Measurements from ENCODE around the gene KYNU.
A peak's percentile ranks its signal among the peaks of the same experiment; 100 is the strongest.
"Not testable (repeated sequence)": the region's sequence is repeated elsewhere in the genome, so short reads cannot be mapped to it uniquely, and the experiment has no call there.

Gene KYNU

GRCh38 chr2:142858961-142859360 is 18.5 kb upstream of the KYNU start:
- Histone ChIP-seq H3K9ac (ENCODE audit: low read depth in 1 of 2, low read length in 2 of 2) (no peak overlapping the region), H3K36me3 (ENCODE audit: control insufficient read depth in 1 of 2, insufficient read depth in 2 of 2, low read length in 2 of 2) (no peaks in the 10 kb centered on the region), H3K27ac (ENCODE audit: low read depth, low read length) (no peak overlapping the region), H3K27me3 (ENCODE audit: control insufficient read depth in 1 of 2, insufficient read depth in 2 of 2, low read length in 2 of 2) (no peaks in the 10 kb centered on the region), H3K9me3 (ENCODE audit: control insufficient read depth in 1 of 2, low read length in 2 of 2) (no peaks in the 10 kb centered on the region), H3K4me1 (ENCODE audit: control insufficient read depth in 1 of 2, insufficient read depth in 2 of 2, low read length in 2 of 2) (no peaks in the 10 kb centered on the region), H3K4me3 (ENCODE audit: low read depth in 1 of 2, low read length in 2 of 2) (no peak overlapping the region)

- Histone ChIP-seq H3K36me3 (ENCODE audit: control insufficient read depth in 1 of 2, insufficient read depth in 2 of 2, low read length in 2 of 2) (no peaks in the 10 kb centered on the region), H3K27me3 (ENCODE audit: control insufficient read depth in 1 of 2, insufficient read depth in 2 of 2, low read length in 2 of 2) (no peaks in the 10 kb centered on the region), H3K4me3 (ENCODE audit: low read depth in 1 of 2, low read length in 2 of 2) (no peak overlapping the region), H3K9ac (ENCODE audit: low read depth in 1 of 2, low read length in 2 of 2) (no peak overlapping the region), H3K4me1 (ENCODE audit: control insufficient read depth in 1 of 2, insufficient read depth in 2 of 2, low read length in 2 of 2) (peaks cover 6% of the 10 kb centered on the region in 2 donors), H3K9me3 (ENCODE audit: control insufficient read depth in 1 of 2, low read length in 2 of 2) (no peaks in the 10 kb centered on the region), H3K27ac (ENCODE audit: low read depth, low read length) (no peak overlapping the region)
Observed at GRCh38 chr2:142862299-142862698, 15.2 kb upstream of the KYNU start.

- Histone ChIP-seq H3K27me3 (ENCODE audit: control insufficient read depth in 1 of 2, insufficient read depth in 2 of 2, low read length in 2 of 2) (no peaks in the 10 kb centered on the region), H3K36me3 (ENCODE audit: control insufficient read depth in 1 of 2, insufficient read depth in 2 of 2, low read length in 2 of 2) (no peaks in the 10 kb centered on the region), H3K9ac (ENCODE audit: low read depth in 1 of 2, low read length in 2 of 2) (no peak overlapping the region), H3K4me3 (ENCODE audit: low read depth in 1 of 2, low read length in 2 of 2) (no peak overlapping the region), H3K4me1 (ENCODE audit: control insufficient read depth in 1 of 2, insufficient read depth in 2 of 2, low read length in 2 of 2) (peaks cover 6 to 9% of the 10 kb centered on the region in 2 donors), H3K9me3 (ENCODE audit: control insufficient read depth in 1 of 2, low read length in 2 of 2) (no peaks in the 10 kb centered on the region), H3K27ac (ENCODE audit: low read depth, low read length) (no peak overlapping the region)
Observed at GRCh38 chr2:142862847-142863246, 14.6 kb upstream of the KYNU start.

DNA sequence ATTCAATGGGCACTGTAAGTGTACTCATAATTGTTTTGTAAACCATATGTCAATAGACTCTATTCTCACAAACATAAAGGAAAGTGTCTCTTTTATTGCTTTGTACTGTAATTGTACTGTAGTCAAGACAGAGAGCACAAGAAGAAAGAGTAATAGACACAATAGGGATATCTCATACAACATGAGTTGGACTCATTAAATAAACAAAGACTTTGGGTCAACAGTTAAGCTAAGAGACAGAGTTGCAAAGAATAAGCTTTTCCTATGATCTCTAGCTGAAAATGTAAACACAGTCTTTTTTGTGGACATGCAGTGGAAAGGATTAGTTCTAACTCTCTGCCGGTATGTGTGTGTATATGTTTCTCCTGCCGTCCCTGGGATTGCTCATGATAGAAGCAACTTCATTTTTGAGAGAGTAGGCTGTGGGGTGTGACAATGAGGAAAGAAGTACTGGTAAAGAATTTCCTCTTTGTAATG is 13.9 kb upstream of the KYNU start:
- H3K36me3 ChIP-seq (ENCODE audit: control insufficient read depth in 1 of 2, insufficient read depth in 2 of 2, low read length in 2 of 2): no peaks in the 10 kb centered on the region
- peaks cover 12 to 15% of the 10 kb centered on the region in 2 donors for H3K4me1 ChIP-seq (ENCODE audit: control insufficient read depth in 1 of 2, insufficient read depth in 2 of 2, low read length in 2 of 2)
- H3K4me3 ChIP-seq (ENCODE audit: low read depth in 1 of 2, low read length in 2 of 2): no peak overlapping the region
- H3K27me3 ChIP-seq (ENCODE audit: control insufficient read depth in 1 of 2, insufficient read depth in 2 of 2, low read length in 2 of 2): no peaks in the 10 kb centered on the region
- no peak overlapping the region for H3K27ac ChIP-seq (ENCODE audit: low read depth, low read length)
- no peak overlapping the region for H3K9ac ChIP-seq (ENCODE audit: low read depth in 1 of 2, low read length in 2 of 2)
- H3K9me3 ChIP-seq (ENCODE audit: control insufficient read depth in 1 of 2, low read length in 2 of 2): no peaks in the 10 kb centered on the region

DNA sequence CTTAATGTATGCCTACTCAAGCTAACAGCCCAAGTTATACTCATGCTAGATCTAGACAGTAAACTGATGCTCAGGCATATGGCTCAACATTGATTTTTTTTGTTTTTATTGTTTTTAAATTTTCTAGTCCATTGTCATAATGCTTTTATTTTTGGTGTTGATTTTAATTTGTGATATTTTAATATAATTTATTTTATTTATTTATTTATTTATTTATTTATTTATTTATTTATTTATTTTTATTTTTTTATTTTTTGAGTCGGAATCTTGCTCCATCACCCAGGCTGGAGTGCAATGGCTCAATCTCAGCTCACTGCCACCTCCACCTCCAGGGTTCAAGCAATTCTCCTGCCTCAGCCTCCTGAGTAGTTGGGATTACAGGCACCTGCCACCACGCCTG is 12.9 kb upstream of the KYNU start:
- H3K4me3 ChIP-seq (ENCODE audit: low read depth in 1 of 2, low read length in 2 of 2); H3K9me3 ChIP-seq (ENCODE audit: control insufficient read depth in 1 of 2, low read length in 2 of 2); H3K9ac ChIP-seq (ENCODE audit: low read depth in 1 of 2, low read length in 2 of 2); H3K27ac ChIP-seq (ENCODE audit: low read depth, low read length); H3K36me3 ChIP-seq (ENCODE audit: control insufficient read depth in 1 of 2, insufficient read depth in 2 of 2, low read length in 2 of 2); H3K27me3 ChIP-seq (ENCODE audit: control insufficient read depth in 1 of 2, insufficient read depth in 2 of 2, low read length in 2 of 2): not testable (repeated sequence)
- peaks cover 16 to 26% of the 10 kb centered on the region in 2 donors for H3K4me1 ChIP-seq (ENCODE audit: control insufficient read depth in 1 of 2, insufficient read depth in 2 of 2, low read length in 2 of 2)

GRCh38 chr2:142865924-142866323 is 11.5 kb upstream of the KYNU start:
- H3K4me3 ChIP-seq (ENCODE audit: low read depth in 1 of 2, low read length in 2 of 2): peak overlapping the region; percentile 22 to 48
- peak overlapping the region in 1 of 2 donors; percentile 22 for H3K9ac ChIP-seq (ENCODE audit: low read depth in 1 of 2, low read length in 2 of 2)
- H3K4me1 ChIP-seq (ENCODE audit: control insufficient read depth in 1 of 2, insufficient read depth in 2 of 2, low read length in 2 of 2): peaks cover 16 to 28% of the 10 kb centered on the region in 2 donors
- H3K27ac ChIP-seq (ENCODE audit: low read depth, low read length): no peak overlapping the region
- no peaks in the 10 kb centered on the region for H3K27me3 ChIP-seq (ENCODE audit: control insufficient read depth in 1 of 2, insufficient read depth in 2 of 2, low read length in 2 of 2)
- no peaks in the 10 kb centered on the region for H3K9me3 ChIP-seq (ENCODE audit: control insufficient read depth in 1 of 2, low read length in 2 of 2)
- H3K36me3 ChIP-seq (ENCODE audit: control insufficient read depth in 1 of 2, insufficient read depth in 2 of 2, low read length in 2 of 2): no peaks in the 10 kb centered on the region

- Histone ChIP-seq H3K27ac (ENCODE audit: low read depth, low read length) (no peak overlapping the region), H3K9me3 (ENCODE audit: control insufficient read depth in 1 of 2, low read length in 2 of 2) (no peaks in the 10 kb centered on the region), H3K36me3 (ENCODE audit: control insufficient read depth in 1 of 2, insufficient read depth in 2 of 2, low read length in 2 of 2) (no peaks in the 10 kb centered on the region), H3K27me3 (ENCODE audit: control insufficient read depth in 1 of 2, insufficient read depth in 2 of 2, low read length in 2 of 2) (no peaks in the 10 kb centered on the region), H3K4me1 (ENCODE audit: control insufficient read depth in 1 of 2, insufficient read depth in 2 of 2, low read length in 2 of 2) (peaks cover 16 to 28% of the 10 kb centered on the region in 2 donors), H3K9ac (ENCODE audit: low read depth in 1 of 2, low read length in 2 of 2) (peak overlapping the region in 1 of 2 donors; percentile 22), H3K4me3 (ENCODE audit: low read depth in 1 of 2, low read length in 2 of 2) (peak overlapping the region in 1 of 2 donors; percentile 22)
Observed at GRCh38 chr2:142866426-142866825, 11.0 kb upstream of the KYNU start.

- Histone ChIP-seq H3K4me3 (ENCODE audit: low read depth in 1 of 2, low read length in 2 of 2) (no peak overlapping the region), H3K9ac (ENCODE audit: low read depth in 1 of 2, low read length in 2 of 2) (no peak overlapping the region), H3K4me1 (ENCODE audit: control insufficient read depth in 1 of 2, insufficient read depth in 2 of 2, low read length in 2 of 2) (peaks cover 16 to 28% of the 10 kb centered on the region in 2 donors), H3K9me3 (ENCODE audit: control insufficient read depth in 1 of 2, low read length in 2 of 2) (no peaks in the 10 kb centered on the region), H3K27ac (ENCODE audit: low read depth, low read length) (no peak overlapping the region), H3K27me3 (ENCODE audit: control insufficient read depth in 1 of 2, insufficient read depth in 2 of 2, low read length in 2 of 2) (no peaks in the 10 kb centered on the region), H3K36me3 (ENCODE audit: control insufficient read depth in 1 of 2, insufficient read depth in 2 of 2, low read length in 2 of 2) (no peaks in the 10 kb centered on the region)
Observed at GRCh38 chr2:142867136-142867535, 10.3 kb upstream of the KYNU start.

GRCh38 chr2:142868229-142868762 is 9.2 kb upstream of the KYNU start:
- H3K36me3 ChIP-seq (ENCODE audit: control insufficient read depth in 1 of 2, insufficient read depth in 2 of 2, low read length in 2 of 2): no peaks in the 10 kb centered on the region
- H3K4me3 ChIP-seq (ENCODE audit: low read depth in 1 of 2, low read length in 2 of 2): peak overlapping the region; percentile 35 to 60
- peak overlapping the region; percentile 39 for H3K27ac ChIP-seq (ENCODE audit: low read depth, low read length)
- H3K4me1 ChIP-seq (ENCODE audit: control insufficient read depth in 1 of 2, insufficient read depth in 2 of 2, low read length in 2 of 2): peaks cover 16 to 28% of the 10 kb centered on the region in 2 donors
- H3K27me3 ChIP-seq (ENCODE audit: control insufficient read depth in 1 of 2, insufficient read depth in 2 of 2, low read length in 2 of 2): no peaks in the 10 kb centered on the region
- peak overlapping the region; percentile 8 to 29 for H3K9ac ChIP-seq (ENCODE audit: low read depth in 1 of 2, low read length in 2 of 2)
- no peaks in the 10 kb centered on the region for H3K9me3 ChIP-seq (ENCODE audit: control insufficient read depth in 1 of 2, low read length in 2 of 2)

DNA sequence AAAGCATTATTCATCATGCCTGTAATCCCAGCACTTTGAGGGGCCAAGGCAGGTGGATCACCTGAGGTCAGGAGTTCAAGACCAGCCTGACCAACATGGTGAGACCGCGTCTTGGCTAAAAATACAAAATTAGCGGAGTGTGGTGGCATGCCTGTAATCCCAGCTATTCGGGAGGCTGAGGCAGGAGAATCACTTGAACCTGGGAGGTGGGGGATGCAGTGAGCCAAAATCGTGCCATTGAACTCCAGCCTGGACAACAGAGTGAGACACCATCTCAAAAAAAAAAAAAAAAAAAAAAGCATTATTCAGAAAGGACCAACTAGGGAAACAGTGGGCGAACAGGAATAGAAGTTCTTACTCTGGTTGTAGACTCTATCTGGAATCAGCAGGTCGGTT is 8.4 kb upstream of the KYNU start:
- H3K27ac ChIP-seq (ENCODE audit: low read depth, low read length); H3K9ac ChIP-seq (ENCODE audit: low read depth in 1 of 2, low read length in 2 of 2); H3K27me3 ChIP-seq (ENCODE audit: control insufficient read depth in 1 of 2, insufficient read depth in 2 of 2, low read length in 2 of 2); H3K36me3 ChIP-seq (ENCODE audit: control insufficient read depth in 1 of 2, insufficient read depth in 2 of 2, low read length in 2 of 2); H3K9me3 ChIP-seq (ENCODE audit: control insufficient read depth in 1 of 2, low read length in 2 of 2): not testable (repeated sequence)
- H3K4me1 ChIP-seq (ENCODE audit: control insufficient read depth in 1 of 2, insufficient read depth in 2 of 2, low read length in 2 of 2): peaks cover 16 to 28% of the 10 kb centered on the region in 2 donors
- H3K4me3 ChIP-seq (ENCODE audit: low read depth in 1 of 2, low read length in 2 of 2): peak overlapping the region in 1 of 2 donors; percentile 48

Data from duodenal mucosa (tissue), 2 donors.